ENCODE measurements around the gene FKBP1A.

FKBP1A gene

DNA sequence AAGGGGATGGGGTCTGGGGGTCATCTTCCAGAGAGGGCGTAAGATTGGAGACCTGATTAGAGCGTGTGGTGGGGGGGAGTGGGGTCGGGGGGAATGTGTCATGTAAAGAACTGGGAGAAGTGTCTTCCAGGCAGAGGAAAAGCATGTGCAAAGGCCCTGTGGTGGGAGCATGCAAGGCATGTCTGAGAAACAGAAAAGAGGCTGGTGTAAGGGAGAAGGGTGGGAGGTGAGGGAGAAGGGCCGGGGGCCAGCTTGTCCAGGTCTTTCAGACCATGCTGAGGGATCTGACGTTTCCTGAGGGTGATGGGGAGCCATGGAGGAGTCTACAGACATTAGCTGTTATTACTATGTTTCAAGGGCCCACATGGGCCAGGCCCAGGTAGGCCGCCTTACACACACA lies 30.4 kb upstream of the FKBP1A start:
- H3K4me3 ChIP-seq (ENCODE audit: low read depth, low read length): no peak overlapping the region
- DNase-seq (ENCODE audit: low read depth): no peak
- TF ChIP-seq MYC (IDR thresholded peaks at IDR 0.05; ENCODE audit: low read depth, low read length) (no peak), POLR2A (IDR thresholded peaks at IDR 0.05; ENCODE audit: extremely low read depth, insufficient read length) (no peak)
- TF ChIP-seq, protein P1, sequence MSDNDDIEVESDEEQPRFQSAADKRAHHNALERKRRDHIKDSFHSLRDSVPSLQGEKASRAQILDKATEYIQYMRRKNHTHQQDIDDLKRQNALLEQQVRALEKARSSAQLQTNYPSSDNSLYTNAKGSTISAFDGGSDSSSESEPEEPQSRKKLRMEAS (IDR thresholded peaks at IDR 0.05; ENCODE audit: low read depth, low read length): no peak
- TF ChIP-seq, protein P2, sequence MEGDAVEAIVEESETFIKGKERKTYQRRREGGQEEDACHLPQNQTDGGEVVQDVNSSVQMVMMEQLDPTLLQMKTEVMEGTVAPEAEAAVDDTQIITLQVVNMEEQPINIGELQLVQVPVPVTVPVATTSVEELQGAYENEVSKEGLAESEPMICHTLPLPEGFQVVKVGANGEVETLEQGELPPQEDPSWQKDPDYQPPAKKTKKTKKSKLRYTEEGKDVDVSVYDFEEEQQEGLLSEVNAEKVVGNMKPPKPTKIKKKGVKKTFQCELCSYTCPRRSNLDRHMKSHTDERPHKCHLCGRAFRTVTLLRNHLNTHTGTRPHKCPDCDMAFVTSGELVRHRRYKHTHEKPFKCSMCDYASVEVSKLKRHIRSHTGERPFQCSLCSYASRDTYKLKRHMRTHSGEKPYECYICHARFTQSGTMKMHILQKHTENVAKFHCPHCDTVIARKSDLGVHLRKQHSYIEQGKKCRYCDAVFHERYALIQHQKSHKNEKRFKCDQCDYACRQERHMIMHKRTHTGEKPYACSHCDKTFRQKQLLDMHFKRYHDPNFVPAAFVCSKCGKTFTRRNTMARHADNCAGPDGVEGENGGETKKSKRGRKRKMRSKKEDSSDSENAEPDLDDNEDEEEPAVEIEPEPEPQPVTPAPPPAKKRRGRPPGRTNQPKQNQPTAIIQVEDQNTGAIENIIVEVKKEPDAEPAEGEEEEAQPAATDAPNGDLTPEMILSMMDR (IDR thresholded peaks at IDR 0.05; ENCODE audit: low read depth, low read length): no peak

DNA sequence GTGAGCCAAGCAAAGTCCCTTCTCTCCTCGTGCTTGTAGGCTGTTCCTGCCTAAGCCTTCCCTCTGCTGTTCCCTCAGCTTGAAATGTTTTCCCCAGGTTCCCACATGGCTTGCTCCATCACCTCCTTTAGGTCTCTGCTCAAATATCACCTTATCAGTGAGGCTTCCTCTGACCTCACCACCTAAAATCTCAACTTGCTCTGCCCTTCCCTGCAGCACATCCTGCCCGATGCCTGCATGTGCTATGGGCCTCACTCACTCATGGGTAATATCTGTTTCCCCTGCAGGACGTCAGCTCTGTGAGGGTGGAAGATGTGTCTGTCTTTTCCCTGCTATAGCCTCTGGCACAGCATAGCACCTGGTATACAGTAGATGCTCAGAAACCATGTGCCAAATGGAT lies 29.9 kb upstream of the FKBP1A start:
- no peak overlapping the region for H3K4me3 ChIP-seq (ENCODE audit: low read depth, low read length)
- no peak for DNase-seq (ENCODE audit: low read depth)
- no peak for TF ChIP-seq POLR2A (IDR thresholded peaks at IDR 0.05; ENCODE audit: extremely low read depth, insufficient read length)
- TF ChIP-seq, protein P1 (IDR thresholded peaks at IDR 0.05; ENCODE audit: low read depth, low read length): no peak
- TF ChIP-seq, protein P2 (IDR thresholded peaks at IDR 0.05; ENCODE audit: low read depth, low read length): no peak
- no peak for TF ChIP-seq MYC (IDR thresholded peaks at IDR 0.05; ENCODE audit: low read depth, low read length)

DNA sequence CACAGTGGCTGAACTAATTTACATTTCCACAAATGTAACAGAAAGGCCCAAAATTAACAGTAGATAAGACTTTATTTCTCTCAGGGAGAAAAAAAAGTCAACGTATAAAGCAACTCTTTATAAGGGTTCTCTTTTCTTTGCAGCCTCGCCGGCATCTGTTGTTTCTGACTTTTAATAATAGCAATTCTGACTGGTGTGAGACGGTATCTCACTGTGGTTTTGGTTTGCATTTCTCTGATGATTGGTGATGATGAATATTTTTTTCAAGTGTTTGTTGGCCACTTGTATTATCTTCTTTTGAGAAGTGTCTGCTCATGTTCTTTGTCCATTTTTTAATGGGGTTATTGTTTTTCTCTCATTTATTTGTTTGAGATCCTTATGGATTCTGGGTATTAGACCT lies 27.2 kb upstream of the FKBP1A start:
- DNase-seq (ENCODE audit: low read depth): no peak
- TF ChIP-seq, protein P1 (IDR thresholded peaks at IDR 0.05; ENCODE audit: low read depth, low read length): no peak
- H3K4me3 ChIP-seq (ENCODE audit: low read depth, low read length): no peak overlapping the region

DNA sequence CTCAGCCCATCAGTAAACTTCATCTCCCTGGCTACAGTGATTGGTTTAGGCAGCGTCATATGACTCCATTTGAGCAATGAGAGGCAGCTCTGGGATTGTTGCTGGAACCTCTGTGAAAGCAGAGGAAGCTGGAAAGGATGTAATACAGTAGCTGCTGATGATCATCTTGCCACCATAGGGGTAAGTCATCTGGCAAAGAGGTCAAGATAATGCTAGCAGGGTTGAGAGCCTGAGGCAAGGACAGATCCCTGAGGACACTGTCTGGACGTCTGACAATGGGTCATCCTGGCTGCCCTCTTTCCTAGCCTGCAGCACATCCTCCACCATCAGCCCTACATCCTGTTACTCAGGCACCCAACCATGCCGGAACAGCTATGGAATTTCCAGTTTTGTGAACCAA lies 25.5 kb upstream of the FKBP1A start:
- DNase-seq (ENCODE audit: low read depth): no peak
- H3K4me3 ChIP-seq (ENCODE audit: low read depth, low read length): no peak overlapping the region
- TF ChIP-seq, protein P1 (IDR thresholded peaks at IDR 0.05; ENCODE audit: low read depth, low read length): no peak
- TF ChIP-seq POLR2A (IDR thresholded peaks at IDR 0.05; ENCODE audit: extremely low read depth, insufficient read length): no peak
- TF ChIP-seq, protein P2 (IDR thresholded peaks at IDR 0.05; ENCODE audit: low read depth, low read length): no peak
- TF ChIP-seq MYC (IDR thresholded peaks at IDR 0.05; ENCODE audit: low read depth, low read length): no peak

DNA sequence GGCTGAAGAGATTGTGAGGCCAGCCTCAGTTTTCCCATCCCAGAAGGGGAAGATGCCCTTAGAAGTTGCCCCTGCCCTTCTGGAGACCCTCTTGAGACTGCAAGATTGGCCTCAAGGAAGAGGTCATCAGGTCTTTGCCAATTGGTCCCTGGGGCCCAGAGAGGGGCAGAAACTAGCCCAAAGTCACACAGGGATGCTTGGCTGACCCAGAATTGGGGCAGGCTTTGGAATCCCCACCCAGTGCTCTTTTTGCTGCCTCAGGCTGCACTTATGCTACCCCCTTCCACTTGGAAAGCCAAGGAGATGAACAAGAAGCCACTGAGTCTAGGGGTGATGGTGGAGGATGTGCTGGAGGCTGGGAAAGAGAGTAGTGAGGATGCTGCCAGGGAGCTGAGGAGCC lies 24.9 kb upstream of the FKBP1A start:
- no peak overlapping the region for H3K4me3 ChIP-seq (ENCODE audit: low read depth, low read length)
- TF ChIP-seq MYC (IDR thresholded peaks at IDR 0.05; ENCODE audit: low read depth, low read length) (no peak), POLR2A (IDR thresholded peaks at IDR 0.05; ENCODE audit: extremely low read depth, insufficient read length) (no peak)
- no peak for DNase-seq (ENCODE audit: low read depth)

DNA sequence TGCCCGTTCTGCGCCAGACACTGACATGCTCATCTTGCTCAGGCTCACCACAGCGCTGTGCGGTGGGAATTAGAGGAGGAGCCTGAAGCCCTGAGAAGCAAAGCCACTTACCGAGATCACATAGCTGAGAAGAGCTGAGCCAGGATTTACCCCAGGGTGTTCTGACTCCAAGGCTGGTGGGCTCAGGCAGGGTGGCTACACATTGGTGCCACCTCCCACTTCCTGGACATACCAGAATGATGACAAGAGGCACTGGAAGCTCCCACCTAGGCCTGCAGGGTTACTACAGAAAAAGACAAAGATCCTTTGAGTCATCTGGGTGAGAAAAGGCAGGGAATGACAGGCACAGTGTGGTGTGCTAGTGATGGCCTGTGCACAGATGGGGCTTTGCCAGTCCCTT lies 24.4 kb upstream of the FKBP1A start:
- TF ChIP-seq, protein P2 (IDR thresholded peaks at IDR 0.05; ENCODE audit: low read depth, low read length): no peak
- TF ChIP-seq, protein P1 (IDR thresholded peaks at IDR 0.05; ENCODE audit: low read depth, low read length): no peak
- TF ChIP-seq MYC (IDR thresholded peaks at IDR 0.05; ENCODE audit: low read depth, low read length) (no peak), POLR2A (IDR thresholded peaks at IDR 0.05; ENCODE audit: extremely low read depth, insufficient read length) (no peak)
- H3K4me3 ChIP-seq (ENCODE audit: low read depth, low read length): no peak overlapping the region
- DNase-seq (ENCODE audit: low read depth): no peak
